ENCODE results near the gene SFN.
A peak's percentile ranks its signal among the peaks of the same experiment; 100 is the strongest.
"Not testable (repeated sequence)": the region's sequence is repeated elsewhere in the genome, so short reads cannot be mapped to it uniquely, and the experiment has no call there.

Gene SFN

GRCh38 chr1:26861889-26862378, 1.0 kb upstream of the SFN start:
- Histone ChIP-seq H3K27me3 (ENCODE audit: control insufficient read depth, low read length) (no peaks in the 10 kb centered on the region), H3K4me3 (ENCODE audit: low read length) (no peak overlapping the region), H3K27ac (ENCODE audit: low read depth, low read length) (no peak overlapping the region), H3K4me1 (ENCODE audit: control insufficient read depth, low read length) (peaks cover 36% of the 10 kb centered on the region), H3K36me3 (ENCODE audit: control insufficient read depth, low read length) (peaks cover 9% of the 10 kb centered on the region), H3K79me2 (ENCODE audit: control insufficient read depth, low read length) (peaks cover 2% of the 10 kb centered on the region; the same call in 1 of the 2 replicates), H3K9me3 (ENCODE audit: control insufficient read depth, insufficient read depth, low read length) (no peaks in the 10 kb centered on the region), H3F3A (ENCODE audit: control insufficient read depth, insufficient read depth) (peaks cover 16% of the 10 kb centered on the region), H4K20me1 (ENCODE audit: control insufficient read depth, insufficient read depth, low read depth, low read length) (no peaks in the 10 kb centered on the region), H3K4me2 (ENCODE audit: low read length) (no peak overlapping the region), H3K9me2 (replicated peaks; ENCODE audit: control insufficient read depth, low read length) (no peaks in the 10 kb centered on the region)
- TF ChIP-seq CTCF (IDR thresholded peaks at IDR 0.05; ENCODE audit: low read depth, low read length, poor library complexity, severe bottlenecking) (no peak), EZH2phosphoT487 (IDR thresholded peaks at IDR 0.05; ENCODE audit: borderline replicate concordance, low read length) (no peak)

GRCh38 chr1:26863685-26864077, 732 bp downstream of the SFN start:
- H3K4me3 ChIP-seq (ENCODE audit: low read length), result peak overlapping the region; percentile 96
- H3K4me2 ChIP-seq (ENCODE audit: low read length), result peak overlapping the region; percentile 86
- TF ChIP-seq CTCF (IDR thresholded peaks at IDR 0.05; ENCODE audit: low read depth, low read length, poor library complexity, severe bottlenecking) (no peak), EZH2phosphoT487 (IDR thresholded peaks at IDR 0.05; ENCODE audit: borderline replicate concordance, low read length) (no peak)
- H3K27ac ChIP-seq (ENCODE audit: low read depth, low read length), result peak overlapping the region; percentile 99
- peaks cover 44% of the 10 kb centered on the region for H3K4me1 ChIP-seq (ENCODE audit: control insufficient read depth, low read length)
- peaks cover 16% of the 10 kb centered on the region for H3F3A ChIP-seq (ENCODE audit: control insufficient read depth, insufficient read depth)
- peaks cover 2% of the 10 kb centered on the region; the same call in 1 of the 2 replicates for H3K79me2 ChIP-seq (ENCODE audit: control insufficient read depth, low read length)
- no peaks in the 10 kb centered on the region for H3K9me2 ChIP-seq (replicated peaks; ENCODE audit: control insufficient read depth, low read length)
- peaks cover 9% of the 10 kb centered on the region for H3K36me3 ChIP-seq (ENCODE audit: control insufficient read depth, low read length)
- no peaks in the 10 kb centered on the region for H3K9me3 ChIP-seq (ENCODE audit: control insufficient read depth, insufficient read depth, low read length)
- no peaks in the 10 kb centered on the region for H3K27me3 ChIP-seq (ENCODE audit: control insufficient read depth, low read length)
- H4K20me1 ChIP-seq (ENCODE audit: control insufficient read depth, insufficient read depth, low read depth, low read length), result no peaks in the 10 kb centered on the region

- H3K27me3 ChIP-seq (ENCODE audit: control insufficient read depth, low read length), result no peaks in the 10 kb centered on the region
- peak overlapping the region; percentile 99 for H3K4me2 ChIP-seq (ENCODE audit: low read length)
- no peaks in the 10 kb centered on the region for H4K20me1 ChIP-seq (ENCODE audit: control insufficient read depth, insufficient read depth, low read depth, low read length)
- peak overlapping the region; percentile 96 for H3K4me3 ChIP-seq (ENCODE audit: low read length)
- peaks cover 16% of the 10 kb centered on the region for H3F3A ChIP-seq (ENCODE audit: control insufficient read depth, insufficient read depth)
- H3K36me3 ChIP-seq (ENCODE audit: control insufficient read depth, low read length), result peaks cover 9% of the 10 kb centered on the region
- TF ChIP-seq EZH2phosphoT487 (IDR thresholded peaks at IDR 0.05; ENCODE audit: borderline replicate concordance, low read length), result no peak
- TF ChIP-seq CTCF (IDR thresholded peaks at IDR 0.05; ENCODE audit: low read depth, low read length, poor library complexity, severe bottlenecking), result peak; percentile 25
- H3K4me1 ChIP-seq (ENCODE audit: control insufficient read depth, low read length), result peaks cover 44% of the 10 kb centered on the region
- H3K9me2 ChIP-seq (replicated peaks; ENCODE audit: control insufficient read depth, low read length), result no peaks in the 10 kb centered on the region
- peaks cover 2% of the 10 kb centered on the region; the same call in 1 of the 2 replicates for H3K79me2 ChIP-seq (ENCODE audit: control insufficient read depth, low read length)
- peak overlapping the region; percentile 99 for H3K27ac ChIP-seq (ENCODE audit: low read depth, low read length)
- H3K9me3 ChIP-seq (ENCODE audit: control insufficient read depth, insufficient read depth, low read length), result no peaks in the 10 kb centered on the region
These were observed 1.9 kb downstream of the SFN start for GRCh38 chr1:26864610-26865480.

GRCh38 chr1:26873097-26873496, 10.1 kb downstream of the SFN start:
- H3K4me2 ChIP-seq (ENCODE audit: low read length); H3F3A ChIP-seq (ENCODE audit: control insufficient read depth, insufficient read depth); H3K27ac ChIP-seq (ENCODE audit: low read depth, low read length); H3K9me3 ChIP-seq (ENCODE audit: control insufficient read depth, insufficient read depth, low read length); H3K27me3 ChIP-seq (ENCODE audit: control insufficient read depth, low read length); H3K79me2 ChIP-seq (ENCODE audit: control insufficient read depth, low read length); H4K20me1 ChIP-seq (ENCODE audit: control insufficient read depth, insufficient read depth, low read depth, low read length); H3K4me3 ChIP-seq (ENCODE audit: low read length); H3K4me1 ChIP-seq (ENCODE audit: control insufficient read depth, low read length); H3K9me2 ChIP-seq (replicated peaks; ENCODE audit: control insufficient read depth, low read length): not testable (repeated sequence)
- peaks cover 14% of the 10 kb centered on the region for H3K36me3 ChIP-seq (ENCODE audit: control insufficient read depth, low read length)

Measured in DOHH2 (cell line).